Measurements from ENCODE around the gene MAN2C1.

Gene MAN2C1

GRCh38 chr15:75309711-75310110 lies 58.7 kb downstream of the MAN2C1 start:
- DNase-seq = no peak

- DNase-seq = peak in 1 of 51 donors; percentile 4
Measured at GRCh38 chr15:75307778-75308390, 60.5 kb downstream of the MAN2C1 start.

- DNase-seq = no peak
Measured at GRCh38 chr15:75306188-75306587, 62.2 kb downstream of the MAN2C1 start.

All from hypothalamus (tissue), 51 donors.